ENCODE data around the gene ANKS3.

DNA sequence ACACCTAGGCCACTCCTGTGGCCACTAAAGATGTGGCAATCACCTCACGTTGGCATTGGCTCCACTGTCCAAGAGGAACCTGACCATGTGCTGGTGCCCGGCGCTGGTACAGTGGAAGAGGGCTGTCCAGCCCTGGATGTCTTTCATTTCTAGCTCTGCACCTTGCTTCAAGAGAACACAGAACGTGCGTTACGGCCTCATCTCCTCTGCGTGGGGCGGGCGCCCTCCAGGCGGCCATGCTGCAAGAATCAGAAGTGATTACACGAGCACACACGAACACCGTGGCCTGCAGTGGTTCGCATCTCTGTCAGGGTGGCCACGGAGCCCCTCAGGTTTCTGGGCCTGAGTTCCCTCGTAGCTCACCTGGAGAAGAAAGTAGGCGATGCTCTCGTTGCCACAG lies 7.5 kb downstream of the ANKS3 start:
- TF ChIP-seq CTCF (IDR thresholded peaks at IDR 0.05) (no peak), POLR2A (IDR thresholded peaks at IDR 0.05) (no peak)
